ENCODE data around the gene GSTO1.

DNA sequence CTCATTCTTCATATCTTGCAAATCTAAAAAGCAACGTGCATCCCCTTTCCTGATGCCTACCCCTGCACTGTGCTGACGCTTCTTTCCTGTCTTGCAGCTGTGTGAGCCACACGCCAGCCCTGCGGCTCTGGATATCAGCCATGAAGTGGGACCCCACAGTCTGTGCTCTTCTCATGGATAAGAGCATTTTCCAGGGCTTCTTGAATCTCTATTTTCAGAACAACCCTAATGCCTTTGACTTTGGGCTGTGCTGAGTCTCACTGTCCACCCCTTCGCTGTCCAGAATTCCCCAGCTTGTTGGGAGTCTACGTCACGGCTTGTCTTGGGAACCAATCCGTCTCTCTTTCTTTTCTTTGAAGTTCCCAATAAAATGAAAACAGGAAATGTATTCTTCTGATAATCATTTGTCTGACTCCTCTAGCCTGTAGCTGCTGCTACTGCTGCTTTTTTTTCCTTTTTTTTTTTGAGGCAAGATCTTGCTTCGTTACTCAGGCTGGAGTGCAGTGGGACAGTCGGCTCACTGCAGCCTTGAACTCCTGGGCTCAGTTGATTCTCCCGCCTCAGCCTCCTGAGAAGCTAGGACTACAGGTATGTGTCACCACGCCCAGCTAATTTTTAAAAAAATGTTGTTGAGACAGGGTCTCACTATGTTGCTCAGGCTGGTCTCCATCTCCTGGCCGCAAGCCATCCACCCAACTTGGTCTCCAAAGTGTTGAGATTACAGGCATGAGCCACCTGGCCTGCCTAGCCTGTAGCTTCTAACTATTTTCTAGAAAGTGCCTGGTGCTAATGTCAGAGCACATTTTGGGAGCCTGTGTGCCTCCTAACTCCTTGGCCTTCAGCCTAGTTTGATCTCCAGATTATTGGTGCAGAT is 44.6 kb downstream of the GSTO1 start:
- TF ChIP-seq, protein P1, sequence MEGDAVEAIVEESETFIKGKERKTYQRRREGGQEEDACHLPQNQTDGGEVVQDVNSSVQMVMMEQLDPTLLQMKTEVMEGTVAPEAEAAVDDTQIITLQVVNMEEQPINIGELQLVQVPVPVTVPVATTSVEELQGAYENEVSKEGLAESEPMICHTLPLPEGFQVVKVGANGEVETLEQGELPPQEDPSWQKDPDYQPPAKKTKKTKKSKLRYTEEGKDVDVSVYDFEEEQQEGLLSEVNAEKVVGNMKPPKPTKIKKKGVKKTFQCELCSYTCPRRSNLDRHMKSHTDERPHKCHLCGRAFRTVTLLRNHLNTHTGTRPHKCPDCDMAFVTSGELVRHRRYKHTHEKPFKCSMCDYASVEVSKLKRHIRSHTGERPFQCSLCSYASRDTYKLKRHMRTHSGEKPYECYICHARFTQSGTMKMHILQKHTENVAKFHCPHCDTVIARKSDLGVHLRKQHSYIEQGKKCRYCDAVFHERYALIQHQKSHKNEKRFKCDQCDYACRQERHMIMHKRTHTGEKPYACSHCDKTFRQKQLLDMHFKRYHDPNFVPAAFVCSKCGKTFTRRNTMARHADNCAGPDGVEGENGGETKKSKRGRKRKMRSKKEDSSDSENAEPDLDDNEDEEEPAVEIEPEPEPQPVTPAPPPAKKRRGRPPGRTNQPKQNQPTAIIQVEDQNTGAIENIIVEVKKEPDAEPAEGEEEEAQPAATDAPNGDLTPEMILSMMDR (IDR thresholded peaks at IDR 0.05): no peak
- TF ChIP-seq EZH2 (IDR thresholded peaks at IDR 0.05; ENCODE audit: borderline replicate concordance, insufficient read depth, low read depth, low read length, poor library complexity, severe bottlenecking): no peak
